GM21447 (cell line): ENCODE data around the gene ARSK.

Source experiments
- ATAC-seq: cut with Tn5 transposase; IDR thresholded peaks from one replicate; pipeline ENCODE4 v1.9.1; 2021; ENCODE audit not compliant: unreplicated experiment

ARSK gene

GRCh38 chr5:95554647-95555548 lies at the start of gene ARSK, which contains the start of gene SKIC3:
TSS of gene ARSK (plus strand) at chr5:95555101. CDS start at chr5:95555279, 178 bp downstream.
TSS of gene SKIC3 (minus strand) at chr5:95554977. CDS start at chr5:95547150, 7,827 bp downstream.
- peak; percentile 93 for ATAC-seq

- no peak for ATAC-seq
Observed at GRCh38 chr5:95508550-95508949, 46.4 kb upstream of the ARSK start.

GRCh38 chr5:95511606-95512005 lies 43.3 kb upstream of the ARSK start:
- no peak for ATAC-seq

GRCh38 chr5:95518417-95518816 lies 36.5 kb upstream of the ARSK start:
- ATAC-seq = no peak

GRCh38 chr5:95519151-95519550 lies 35.8 kb upstream of the ARSK start:
- no peak for ATAC-seq

- ATAC-seq = no peak
Observed at GRCh38 chr5:95519681-95520080, 35.2 kb upstream of the ARSK start.

GRCh38 chr5:95520206-95520605 lies 34.7 kb upstream of the ARSK start:
- ATAC-seq = no peak

GRCh38 chr5:95524423-95524822 lies 30.5 kb upstream of the ARSK start:
- no peak for ATAC-seq

GRCh38 chr5:95526871-95527270 lies 28.0 kb upstream of the ARSK start:
- no peak for ATAC-seq

- ATAC-seq = no peak
Observed at GRCh38 chr5:95528565-95528964, 26.3 kb upstream of the ARSK start.

- ATAC-seq = no peak
Observed at GRCh38 chr5:95530416-95530815, 24.5 kb upstream of the ARSK start.

- no peak for ATAC-seq
Observed at GRCh38 chr5:95531491-95531890, 23.4 kb upstream of the ARSK start.

- no peak for ATAC-seq
Observed at GRCh38 chr5:95532415-95532814, 22.5 kb upstream of the ARSK start.

GRCh38 chr5:95533106-95533505 lies 21.8 kb upstream of the ARSK start:
- ATAC-seq = no peak

- no peak for ATAC-seq
Observed at GRCh38 chr5:95533761-95534160, 21.1 kb upstream of the ARSK start.

- no peak for ATAC-seq
Observed at GRCh38 chr5:95537501-95537900, 17.4 kb upstream of the ARSK start.

- ATAC-seq = no peak
Observed at GRCh38 chr5:95543017-95543705, 11.7 kb upstream of the ARSK start.

- ATAC-seq = no peak
Observed at GRCh38 chr5:95549030-95549429, 5.9 kb upstream of the ARSK start.

- ATAC-seq = peak; percentile 24
Observed at GRCh38 chr5:95554331-95554646, 612 bp upstream of the ARSK start.

GRCh38 chr5:95555553-95555952 lies 652 bp downstream of the ARSK start:
- ATAC-seq = no peak

GRCh38 chr5:95557841-95558240 lies 2.9 kb downstream of the ARSK start:
- ATAC-seq = no peak

GRCh38 chr5:95562282-95562681 lies 7.4 kb downstream of the ARSK start:
- no peak for ATAC-seq
